HCT116 (cell line): ENCODE measurements around the gene CCDC188. TPM values are rescaled to one million over a fixed set of nuclear protein-coding genes. Genes with fewer than 3 reads are reported as not detected.

ENCODE experiments used
- ATAC-seq: fragments of 200-7000 bp; cut with Tn5 transposase; 2 replicates; pipeline ENCODE4 v1.9.1; 2020; ENCODE audit warnings: mild to moderate bottlenecking, moderate library complexity
- BruUV-seq: library from RNA; stranded (reverse); fragments of 400-500 nt; replicated peaks from 2 replicates; lab custom pipeline; 2021; lab: Mats Ljungman, UMichigan
- CTCF ChIA-PET: fragments of 300-600 bp; sonication (Branson Sonifier 250); formaldehyde crosslinking; loops from one replicate; lab custom pipeline; 2021; ENCODE audit warnings: antibody characterized with exemption; lab: Charles Lee
- POLR2A ChIA-PET: fragments of 300-600, 350-600 bp; sonication (Branson Sonifier 250); formaldehyde crosslinking; loops from one replicate; lab custom pipeline; 2021; ENCODE audit warnings: antibody characterized with exemption; lab: Charles Lee
- RAD21 ChIA-PET, 2 experiments: fragments of 300-600 bp; sonication (Branson Sonifier 250); formaldehyde crosslinking; loops; one replicate each; lab custom pipeline; 2023; ENCODE audit warnings: low total read pairs in 2 of 2; ENCODE audit not compliant: uncharacterized antibody in 2 of 2, unreplicated experiment in 2 of 2, low non-redundant PET in 1 of 2; lab: Charles Lee
- DNase-seq: peaks from one replicate; pipeline ENCODE4 v3.0.0-alpha.2; 2010; ENCODE audit warnings: low read depth, low spot score
- H2AFZ ChIP-seq: fragments of 200-600 bp; shearing (Covaris generic), sonication (generic); 2 replicates; pipeline ENCODE4 v1.6.1; 2017; ENCODE audit warnings: low read depth, mixed run types, mixed read lengths, antibody characterized with exemption, low read length; ENCODE audit not compliant: poor library complexity, severe bottlenecking
- H3K27ac ChIP-seq: 2 replicates; pipeline ENCODE4 v1.5.1; 2012; ENCODE audit warnings: low read depth, low read length
- H3K27me3 ChIP-seq: fragments of 200-600 bp; sonication (generic); 2 replicates; pipeline ENCODE4 v1.6.1; 2016; ENCODE audit warnings: mixed run types, low read length, mixed read lengths; ENCODE audit not compliant: insufficient read depth
- H3K36me3 ChIP-seq, 2 experiments: fragments of 200-500 bp in 1 of 2; fragments of 200-600 bp in 1 of 2; sonication (Bioruptor generic) in 1 of 2; sonication (generic) in 1 of 2; 2 replicates each; pipeline versions ENCODE4 v1.5.1 to v1.6.1; 2014 to 2016; ENCODE audit warnings: low read length in 2 of 2, inconsistent platforms in 1 of 2, mixed read lengths in 1 of 2, mixed run types in 1 of 2; ENCODE audit not compliant: insufficient read depth in 2 of 2, control insufficient read depth in 1 of 2
- H3K4me1 ChIP-seq, 2 experiments: fragments of 200-600 bp in 1 of 2; sonication (generic) in 1 of 2; 2 replicates each; pipeline versions ENCODE4 v1.5.1 to v1.6.1; 2012 to 2017; ENCODE audit warnings: low read length in 2 of 2, inconsistent platforms in 1 of 2, mild to moderate bottlenecking in 1 of 2, mixed read lengths in 1 of 2, mixed run types in 1 of 2, moderate library complexity in 1 of 2; ENCODE audit not compliant: insufficient read depth in 2 of 2, control insufficient read depth in 1 of 2
- H3K4me2 ChIP-seq: fragments of 200-600 bp; sonication (generic); 2 replicates; pipeline ENCODE4 v1.6.1; 2017; ENCODE audit warnings: mixed run types, low read length, mixed read lengths
- H3K4me3 ChIP-seq, 2 experiments: fragments of 200-600 bp in 1 of 2; sonication (generic) in 1 of 2; replicated peaks in 1 of 2; 2 replicates each; pipeline ENCODE4 v1.5.1; 2011 to 2016; ENCODE audit warnings: low read length in 2 of 2, control low read depth in 1 of 2, low read depth in 1 of 2, mild to moderate bottlenecking in 1 of 2, mixed read lengths in 1 of 2, mixed run types in 1 of 2
- H3K79me2 ChIP-seq: fragments of 200-600 bp; sonication (generic); 2 replicates; pipeline ENCODE4 v1.6.1; 2017; ENCODE audit warnings: mild to moderate bottlenecking, mixed run types, low read length, moderate library complexity, mixed read lengths; ENCODE audit not compliant: insufficient read depth
- H3K9ac ChIP-seq: fragments of 200-600 bp; sonication (generic); 2 replicates; pipeline ENCODE4 v1.6.1; 2016; ENCODE audit warnings: low read length, mixed read lengths
- H3K9me2 ChIP-seq: fragments of 200-600 bp; sonication (generic), shearing (Covaris generic); 2 replicates; pipeline ENCODE4 v1.6.1; 2017; ENCODE audit warnings: mixed run types, mild to moderate bottlenecking, moderate library complexity; ENCODE audit not compliant: insufficient read depth
- H3K9me3 ChIP-seq, 2 experiments: fragments of 200-500 bp in 1 of 2; fragments of 200-600 bp in 1 of 2; sonication (Bioruptor generic) in 1 of 2; sonication (generic) in 1 of 2; 2 replicates each; pipeline ENCODE4 v1.6.1; 2014 to 2017; ENCODE audit warnings: low read length in 2 of 2, mixed read lengths in 2 of 2, inconsistent platforms in 1 of 2, low read depth in 1 of 2, mild to moderate bottlenecking in 1 of 2, mixed run types in 1 of 2, moderate library complexity in 1 of 2; ENCODE audit not compliant: control insufficient read depth in 1 of 2, insufficient read depth in 1 of 2
- H4K20me1 ChIP-seq: fragments of 200-600 bp; sonication (generic), shearing (Covaris generic); 2 replicates; pipeline ENCODE4 v1.6.1; 2017; ENCODE audit warnings: mixed run types, mild to moderate bottlenecking, moderate library complexity; ENCODE audit not compliant: insufficient read depth
- CBX3 ChIP-seq: IDR thresholded peaks from 2 replicates; pipeline ENCODE4 v1.6.1; 2012; ENCODE audit warnings: low read depth
- CEBPB ChIP-seq: IDR thresholded peaks from 2 replicates; pipeline ENCODE4 v1.6.1; 2012; ENCODE audit warnings: low read depth
- ELF1 ChIP-seq: IDR thresholded peaks from 2 replicates; pipeline ENCODE4 v1.6.1; 2012; ENCODE audit warnings: low read depth, borderline replicate concordance
- FOSL1 ChIP-seq: IDR thresholded peaks from 2 replicates; pipeline ENCODE4 v1.6.1; 2012; ENCODE audit warnings: low read depth
- MAX ChIP-seq: IDR thresholded peaks from 2 replicates; pipeline ENCODE4 v1.6.1; 2012
- POLR2A ChIP-seq: IDR thresholded peaks from 2 replicates; pipeline ENCODE4 v1.7.0; 2011; ENCODE audit warnings: borderline replicate concordance; ENCODE audit not compliant: insufficient read depth, insufficient read length; ENCODE audit errors: extremely low read depth
- SRF ChIP-seq: IDR thresholded peaks from 2 replicates; pipeline ENCODE4 v1.6.1; 2012; ENCODE audit warnings: low read depth
- TCF7L2 ChIP-seq: IDR thresholded peaks from 2 replicates; pipeline ENCODE4 v1.7.0; 2011; ENCODE audit warnings: borderline replicate concordance, inconsistent platforms; ENCODE audit not compliant: insufficient read depth, insufficient read length; ENCODE audit errors: extremely low read depth
- ZBTB33 ChIP-seq: IDR thresholded peaks from 2 replicates; pipeline ENCODE4 v1.6.1; 2011; ENCODE audit warnings: mild to moderate bottlenecking, low read length, moderate library complexity; ENCODE audit not compliant: insufficient replicate concordance; ENCODE audit errors: extremely low read depth
- ZNF274 ChIP-seq: fragments of 200-500 bp; sonication (Bioruptor generic); IDR thresholded peaks from 2 replicates; pipeline ENCODE4 v1.6.1; 2014; ENCODE audit warnings: mild to moderate bottlenecking, low read depth, low read length, inconsistent platforms
- intact Hi-C: fragments of 100-400 bp; cut with micrococcal nuclease; formaldehyde crosslinking; loops from 2 replicates; pipeline ENCODE4 v1.10.0; 2022
- total RNA-seq: library from RNA; stranded (reverse); gene quantifications from one replicate; pipeline ENCODE4 v1.2.1, GENCODE V29; 2021; ENCODE audit not compliant: unreplicated experiment

The CCDC188 gene
- total RNA-seq, 1 experiment from 2014 or later, result not detected

DNA sequence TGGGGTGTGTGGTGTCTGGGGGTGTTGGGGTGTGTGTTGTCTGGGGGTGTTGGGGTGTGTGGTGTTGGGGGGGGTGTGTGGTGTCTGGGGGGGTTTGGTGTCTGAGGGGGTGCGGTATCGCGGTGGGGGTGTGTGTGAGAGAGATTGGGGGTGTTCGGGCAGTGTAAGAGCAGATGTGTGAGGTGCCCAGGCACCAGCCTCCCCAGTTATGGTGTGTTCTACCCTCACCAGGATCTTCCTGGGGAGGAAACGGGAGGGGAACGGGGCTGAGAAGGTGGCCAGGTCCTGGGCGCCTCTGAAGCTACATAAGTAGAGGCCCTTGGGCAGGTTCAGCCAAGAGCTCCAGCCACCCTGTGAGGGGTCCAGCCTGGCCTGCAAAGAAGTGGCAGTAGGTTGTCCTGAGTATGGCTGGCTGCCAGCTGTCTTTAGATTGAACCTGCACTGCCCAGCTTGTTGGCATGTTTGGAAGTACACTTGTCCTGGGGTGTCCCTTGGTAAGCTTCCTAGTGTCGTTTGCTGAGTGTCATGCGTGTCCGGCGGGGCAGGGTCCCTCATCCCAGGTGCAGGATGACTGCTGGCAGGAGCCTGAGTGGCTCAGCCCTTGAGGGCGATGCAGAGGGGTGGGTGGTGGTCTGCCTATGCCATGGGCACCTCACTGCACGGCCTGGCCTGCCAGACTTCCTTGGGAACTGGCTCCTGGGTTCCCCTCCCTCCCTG is 27.3 kb downstream of the CCDC188 start:
- Histone ChIP-seq H3K4me1 (peaks cover 3 to 14% of the 10 kb centered on the region in 2 experiments; a peak in 3 of 4 replicates), H3K27me3 (no peaks in the 10 kb centered on the region), H3K79me2 (peaks cover 63% of the 10 kb centered on the region), H3K9ac (no peak overlapping the region), H3K27ac (no peak overlapping the region), H3K36me3 (peaks cover 38 to 70% of the 10 kb centered on the region in 2 experiments), H3K9me3 (no peaks in the 10 kb centered on the region), H3K4me2 (no peak overlapping the region), H3K9me2 (no peaks in the 10 kb centered on the region), H2AFZ (no peak overlapping the region), H4K20me1 (no peaks in the 10 kb centered on the region), H3K4me3 (no peak overlapping the region)
- no peak for ATAC-seq
- no peak for DNase-seq
- ChIA-PET RAD21 (no interaction called here), POLR2A (no interaction called here), CTCF (no interaction called here)
- intact Hi-C loops, result no loop called here
- no TSS peak for BruUV-seq
- TF ChIP-seq ZBTB33 (no peak), ZNF274 (no peak)

DNA sequence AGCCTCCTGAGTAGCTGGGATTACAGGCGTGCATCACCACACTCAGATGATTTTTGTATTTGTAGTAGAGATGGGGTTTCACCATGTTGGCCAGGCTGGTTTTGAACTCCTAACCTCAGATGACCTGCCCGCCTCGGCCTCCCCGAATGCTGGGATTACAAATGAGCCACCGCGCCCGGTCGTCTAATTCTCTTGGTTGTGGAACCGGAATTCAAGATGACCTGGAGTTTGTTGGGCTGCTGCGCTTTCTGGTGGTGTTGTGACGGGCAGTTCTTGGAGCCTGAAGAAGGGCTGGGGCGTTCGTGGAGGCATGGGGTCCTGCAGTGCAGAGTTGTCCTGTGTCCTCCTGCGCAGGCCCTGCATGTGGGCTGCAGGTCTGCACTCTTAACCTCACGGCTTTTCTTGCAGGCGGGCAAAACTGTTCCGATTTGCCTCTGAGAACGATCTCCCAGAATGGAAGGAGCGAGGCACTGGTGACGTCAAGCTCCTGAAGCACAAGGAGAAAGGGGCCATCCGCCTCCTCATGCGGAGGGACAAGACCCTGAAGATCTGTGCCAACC is 28.9 kb downstream of the CCDC188 start:
- Histone ChIP-seq H3K4me1 (peaks cover 4 to 17% of the 10 kb centered on the region in 2 experiments; a peak in 3 of 4 replicates), H3K4me2 (no peak overlapping the region), H2AFZ (no peak overlapping the region), H3K79me2 (peaks cover 72% of the 10 kb centered on the region), H3K9ac (no peak overlapping the region), H4K20me1 (no peaks in the 10 kb centered on the region), H3K4me3 (no peak overlapping the region)
- no peak for ATAC-seq
- intact Hi-C loops, result no loop called here
- CTCF ChIA-PET, result no interaction called here
- no peak for TF ChIP-seq CEBPB
- no peak for TF ChIP-seq SRF
- no peak for TF ChIP-seq FOSL1
- no peak for TF ChIP-seq TCF7L2
- TF ChIP-seq ELF1, result no peak
- no peak for TF ChIP-seq CBX3
- no peak for TF ChIP-seq MAX
- no peak for TF ChIP-seq POLR2A
- TF ChIP-seq ZNF274, result no peak
- TF ChIP-seq, all 23 proteins: peak for 0
- H3K9me2 ChIP-seq, result no peaks in the 10 kb centered on the region
- no peaks in the 10 kb centered on the region for H3K9me3 ChIP-seq
- no peak for DNase-seq
- H3K36me3 ChIP-seq, result peaks cover 38 to 70% of the 10 kb centered on the region in 2 experiments
- POLR2A ChIA-PET, result no interaction called here
- no TSS peak for BruUV-seq
- RAD21 ChIA-PET, result no interaction called here
- H3K27me3 ChIP-seq, result no peaks in the 10 kb centered on the region
- H3K27ac ChIP-seq, result no peak overlapping the region
